SH-SY5Y (cell line): ENCODE measurements around the gene ATPAF2.

ENCODE experiments used
- GATA2 ChIP-seq: IDR thresholded peaks from 2 replicates; pipeline ENCODE4 v1.6.1; 2011; ENCODE audit warnings: mild to moderate bottlenecking, low read depth, low read length
- GATA3 ChIP-seq: IDR thresholded peaks from 2 replicates; pipeline ENCODE4 v1.6.1; 2011; ENCODE audit warnings: low read depth, mild to moderate bottlenecking, low read length, moderate library complexity

ATPAF2 gene

GRCh38 chr17:17975436-17975835 is 63.5 kb downstream of the ATPAF2 start:
- TF ChIP-seq GATA2 (no peak), GATA3 (no peak)

- TF ChIP-seq GATA2 (no peak), GATA3 (no peak)
Observed at GRCh38 chr17:17972952-17973254, 66.1 kb downstream of the ATPAF2 start.

- TF ChIP-seq GATA2 (no peak), GATA3 (no peak)
Observed at GRCh38 chr17:17972126-17972951, 66.6 kb downstream of the ATPAF2 start, which contains the start of the genes DRC3 and TOM1L2. DRC3 (plus strand) TSS chr17:17972862; CDS start chr17:17977599, 4,737 bp downstream. TOM1L2 (minus strand) TSS chr17:17972400; CDS start chr17:17972313, 87 bp downstream.

GRCh38 chr17:17971431-17972125 is 67.4 kb downstream of the ATPAF2 start:
- TF ChIP-seq GATA2, result no peak
- no peak for TF ChIP-seq GATA3

- no peak for TF ChIP-seq GATA2
- no peak for TF ChIP-seq GATA3
Observed at GRCh38 chr17:17970699-17971430, 68.1 kb downstream of the ATPAF2 start.
